HG03139 (cell line): ENCODE results near the gene ZC2HC1C.
"Not testable (repeated sequence)": the region's sequence is repeated elsewhere in the genome, so short reads cannot be mapped to it uniquely, and the experiment has no call there.

Experiments
- ATAC-seq: cut with Tn5 transposase; IDR thresholded peaks from one replicate; pipeline ENCODE4 v1.9.1; 2021; ENCODE audit not compliant: unreplicated experiment

ZC2HC1C gene

DNA sequence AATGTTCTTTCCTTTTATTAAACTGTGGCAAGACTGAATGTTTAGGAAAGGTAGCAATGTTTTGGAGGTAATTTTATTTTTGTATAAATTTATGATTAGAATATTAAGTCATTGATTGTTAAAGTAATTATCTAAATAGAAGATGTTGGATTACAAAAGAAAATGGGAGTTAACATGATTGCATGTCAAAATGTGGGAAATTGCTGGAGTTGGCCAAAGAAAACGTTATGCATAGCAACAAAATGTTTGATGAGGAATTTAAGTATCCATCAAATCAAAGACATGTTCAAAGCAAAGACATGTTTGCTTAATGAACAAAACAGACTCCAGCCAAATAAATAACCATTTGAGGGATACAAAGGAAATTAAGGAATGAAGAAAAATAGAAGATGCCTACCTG lies 15.0 kb upstream of the ZC2HC1C start:
- no peak for ATAC-seq

DNA sequence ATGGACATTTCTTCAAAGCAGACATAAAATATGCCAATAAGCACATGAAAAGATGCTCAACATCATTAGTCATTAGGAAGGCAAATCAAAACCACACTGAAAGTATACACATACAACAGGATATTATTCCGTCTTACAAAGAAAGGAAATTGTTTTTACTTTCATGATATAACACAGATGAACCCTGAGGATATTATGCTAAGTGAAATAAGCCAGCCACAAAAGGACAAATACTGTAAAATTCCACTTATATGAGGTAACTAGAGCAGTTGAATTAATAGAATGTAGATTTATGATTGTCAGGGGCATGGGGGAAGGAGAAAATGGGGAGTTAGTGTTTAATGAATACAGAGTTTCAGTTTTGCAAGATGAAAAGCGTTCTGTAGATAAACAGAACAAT lies 9.8 kb upstream of the ZC2HC1C start:
- no peak for ATAC-seq

DNA sequence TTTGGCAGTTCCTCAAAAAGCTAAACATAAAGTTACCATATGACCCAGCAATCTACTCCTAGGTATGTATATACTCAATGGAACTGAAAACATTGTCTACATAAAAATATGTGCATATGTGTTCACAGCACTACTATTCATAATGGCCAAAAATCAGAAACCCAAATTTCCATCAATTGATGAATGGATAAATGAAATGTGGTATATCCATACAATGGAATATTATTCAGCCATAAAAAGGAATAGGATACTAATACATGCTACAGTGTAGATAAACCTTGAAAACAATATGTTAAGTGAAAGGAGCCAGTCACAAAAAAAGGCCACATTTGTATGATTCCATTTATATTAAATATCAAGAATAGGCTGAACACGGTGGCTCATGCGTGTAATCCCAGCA lies 9.0 kb upstream of the ZC2HC1C start:
- no peak for ATAC-seq

DNA sequence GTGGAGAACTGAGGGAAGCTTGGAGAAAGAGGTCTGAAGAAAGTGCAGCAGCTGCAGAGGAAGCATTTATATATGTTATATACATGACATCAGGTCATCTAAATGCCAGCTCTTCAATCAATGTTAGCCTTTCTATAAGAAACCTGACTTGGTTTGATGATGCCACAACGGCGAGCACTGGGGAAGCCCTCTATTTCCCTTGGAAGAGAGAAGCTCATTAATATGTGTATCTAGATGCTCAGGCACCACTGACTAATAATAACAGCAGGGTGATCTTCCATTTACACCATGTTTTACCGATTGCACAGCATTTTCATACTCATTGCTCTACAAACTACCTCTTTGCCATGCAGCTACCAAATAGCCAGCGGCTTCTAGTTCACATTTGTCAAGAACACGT lies 6.4 kb upstream of the ZC2HC1C start:
- ATAC-seq = no peak

DNA sequence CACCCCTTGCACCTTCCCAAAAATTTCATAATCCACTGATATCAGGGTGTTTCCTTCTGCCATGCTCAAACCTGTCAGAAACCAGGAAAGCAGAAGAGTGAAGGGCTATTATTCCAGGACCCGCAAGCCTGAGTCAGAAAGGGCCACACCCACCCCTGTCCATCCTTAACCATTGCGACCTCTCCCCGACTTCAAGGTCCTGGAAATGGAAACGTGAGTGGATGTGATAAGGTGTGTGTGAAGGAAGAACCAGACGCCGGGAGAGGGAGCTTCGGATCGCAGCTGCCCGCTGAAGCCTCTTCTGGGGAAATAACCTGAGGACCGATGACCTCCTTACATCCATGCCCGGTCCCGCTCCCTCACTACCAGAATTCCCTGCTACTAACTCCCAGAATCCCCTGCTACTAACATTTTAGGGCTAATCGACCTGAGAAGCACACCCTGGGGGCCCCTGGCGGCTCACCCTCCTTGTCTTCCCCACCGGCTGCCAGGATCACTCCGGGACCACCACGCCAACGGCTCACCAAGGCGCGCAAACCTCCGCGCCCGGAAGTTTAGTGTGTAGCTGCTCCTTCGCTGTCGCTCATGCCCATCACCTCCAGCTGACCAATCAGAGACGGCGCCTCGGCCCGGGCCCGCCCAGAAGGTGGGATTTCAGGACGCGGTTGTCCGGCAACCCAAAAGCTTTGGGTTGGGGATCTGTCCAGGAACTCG lies 5.8 kb upstream of the ZC2HC1C start, which contains the start of gene ACYP1:
TSS of gene ACYP1 (minus strand) at position 534 of the 714 bp plus-strand sequence. CDS start at position 63, 471 bp downstream.
- ATAC-seq = peak; percentile 93

DNA sequence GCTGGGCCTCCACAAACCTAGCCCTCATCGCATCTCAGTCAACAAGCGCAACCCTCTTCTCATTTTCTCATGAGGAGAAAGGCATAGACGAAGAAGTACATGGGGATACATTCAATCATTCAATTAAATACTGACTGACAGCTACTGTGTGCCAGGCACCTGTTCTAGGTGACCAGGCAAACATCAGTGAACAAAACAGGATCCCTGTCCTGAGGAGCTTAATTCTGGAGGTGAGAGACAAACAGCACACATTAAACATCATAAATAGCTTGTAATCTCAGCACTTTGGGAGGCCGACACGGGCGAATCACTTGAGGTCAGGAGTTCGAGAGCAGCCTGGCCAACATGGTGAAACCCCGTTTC lies 5.3 kb upstream of the ZC2HC1C start:
- ATAC-seq = no peak

DNA sequence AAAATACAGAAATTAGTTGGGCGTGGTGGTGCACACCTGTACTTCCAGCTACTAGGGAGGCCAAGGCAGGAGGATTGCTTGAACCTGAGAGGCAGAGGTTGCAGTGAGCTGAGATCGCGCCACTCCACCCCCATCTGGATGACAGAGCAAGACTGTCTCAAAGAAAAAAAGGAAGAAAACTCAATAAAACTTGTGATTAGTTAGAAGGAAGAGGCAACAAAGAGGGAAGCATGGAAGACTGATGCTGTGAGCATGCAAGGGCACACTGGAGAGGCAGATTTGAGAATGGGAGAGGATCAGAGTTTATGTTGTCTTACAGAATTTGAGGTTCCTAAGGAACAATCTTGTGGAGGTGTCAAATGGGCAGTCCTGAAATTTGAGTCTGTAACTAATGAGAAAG lies 2.8 kb upstream of the ZC2HC1C start:
- ATAC-seq = no peak

DNA sequence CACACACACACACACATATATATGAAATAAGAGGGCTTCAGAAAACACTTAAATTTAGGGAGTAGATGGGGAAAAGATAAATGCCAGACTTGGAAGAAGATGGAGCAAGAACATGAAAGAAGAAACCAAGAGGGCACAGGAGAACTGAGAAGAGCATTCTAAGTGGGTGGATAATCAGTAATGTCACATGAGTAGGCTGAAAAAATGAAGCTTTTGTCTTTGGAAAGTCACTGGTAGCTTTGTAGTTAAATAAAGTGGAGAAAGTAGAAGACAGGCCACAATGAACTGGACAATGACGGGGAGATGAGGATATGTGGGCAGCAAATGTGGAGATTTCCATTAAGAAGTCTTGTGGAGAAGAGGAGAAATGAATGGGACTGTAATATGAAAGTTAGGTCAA lies 2.2 kb upstream of the ZC2HC1C start:
- ATAC-seq = no peak

DNA sequence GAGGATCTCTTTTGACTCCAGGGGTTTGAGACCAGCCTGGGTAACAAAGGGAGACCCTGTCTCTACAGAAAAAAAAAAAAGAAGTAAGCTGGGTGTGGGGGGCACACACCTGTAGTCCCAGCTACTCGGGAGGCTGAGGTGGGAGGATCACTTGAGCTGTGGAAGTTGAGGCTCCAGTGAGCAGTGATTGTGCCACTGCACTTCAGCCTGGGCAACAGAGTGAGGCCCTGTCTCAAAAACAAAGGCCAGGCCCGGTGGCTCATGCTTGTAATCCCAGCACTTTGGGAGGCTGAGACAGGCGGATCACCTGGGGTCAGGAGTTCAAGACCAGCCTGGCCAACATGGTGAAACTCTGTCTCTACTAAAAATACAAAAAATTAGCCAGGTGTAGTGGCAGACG lies 1.7 kb upstream of the ZC2HC1C start:
- ATAC-seq = not testable (repeated sequence)

DNA sequence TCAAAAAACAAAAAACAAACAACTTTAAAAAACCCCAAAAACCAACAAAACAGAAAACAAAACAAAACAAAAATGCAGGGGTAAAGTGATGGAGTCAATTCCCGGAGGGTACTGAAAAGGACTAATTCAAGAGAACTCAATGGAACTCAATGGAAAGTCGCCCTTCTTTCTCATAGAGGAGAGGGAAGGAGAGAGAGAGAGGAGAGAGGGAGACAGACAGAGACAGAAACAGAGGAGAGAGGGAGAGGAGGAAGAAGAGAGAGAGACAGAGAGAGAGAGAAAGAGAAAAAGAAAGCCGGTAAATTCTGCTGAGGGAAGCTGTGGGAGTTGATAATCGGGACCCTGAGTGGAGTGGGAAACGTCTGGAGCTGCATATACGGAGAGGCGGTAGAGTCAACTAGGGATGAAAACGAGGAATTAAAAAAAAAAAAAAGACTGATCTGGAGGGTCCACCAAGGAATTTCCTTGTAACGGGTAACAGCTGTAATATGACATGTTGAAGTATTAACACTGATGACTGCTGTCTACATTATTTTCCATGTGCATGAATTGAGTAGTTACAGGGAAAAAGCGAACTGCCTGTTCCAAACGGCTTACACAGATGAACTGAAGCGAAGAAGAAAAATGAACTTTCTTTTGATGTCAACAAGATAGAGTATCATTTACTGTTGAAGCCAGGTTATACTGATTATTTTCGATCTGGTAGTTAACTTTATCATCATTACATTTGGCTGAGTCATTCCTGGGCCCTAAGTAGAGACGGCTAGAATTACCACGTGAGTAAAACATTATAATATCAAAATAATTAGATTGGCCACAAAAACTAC lies 934 bp upstream of the ZC2HC1C start:
- ATAC-seq = no peak

DNA sequence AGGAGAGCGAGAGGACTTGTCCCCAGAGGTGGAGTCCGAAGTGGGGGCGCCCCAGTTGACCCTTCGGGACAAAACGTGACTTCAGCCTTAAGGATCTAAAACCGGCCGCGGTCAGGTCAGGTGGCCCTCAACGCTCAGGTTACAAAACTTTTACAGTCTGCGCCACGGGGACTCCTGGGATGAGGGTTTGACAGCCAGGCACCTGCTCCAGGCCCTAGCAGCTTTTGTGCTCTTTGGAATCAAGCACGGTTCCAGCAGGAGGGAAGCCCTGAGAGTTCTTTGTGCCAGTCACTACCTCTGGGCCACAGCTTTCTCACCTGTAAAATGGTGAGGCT lies 337 bp downstream of the ZC2HC1C start:
- no peak for ATAC-seq

DNA sequence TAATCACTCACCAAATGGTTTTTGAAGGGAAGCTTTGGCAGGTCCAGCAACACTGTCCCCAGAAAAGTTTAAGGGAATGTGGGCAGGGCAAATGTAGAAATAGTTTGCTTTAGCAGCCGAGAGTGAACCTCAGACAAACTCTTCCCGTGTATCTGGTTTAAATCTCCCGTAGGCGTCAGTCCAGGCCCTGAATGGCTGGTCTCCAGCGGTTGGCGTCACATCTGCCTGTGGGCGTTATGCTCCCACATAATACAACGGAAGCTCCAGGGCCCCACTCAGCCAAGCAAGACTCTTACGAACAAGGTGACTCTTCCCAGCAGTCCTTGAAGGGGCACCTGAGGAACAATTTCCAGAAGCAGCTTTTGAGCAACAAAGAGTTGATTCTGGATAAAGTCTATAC lies 942 bp downstream of the ZC2HC1C start:
- ATAC-seq = no peak

DNA sequence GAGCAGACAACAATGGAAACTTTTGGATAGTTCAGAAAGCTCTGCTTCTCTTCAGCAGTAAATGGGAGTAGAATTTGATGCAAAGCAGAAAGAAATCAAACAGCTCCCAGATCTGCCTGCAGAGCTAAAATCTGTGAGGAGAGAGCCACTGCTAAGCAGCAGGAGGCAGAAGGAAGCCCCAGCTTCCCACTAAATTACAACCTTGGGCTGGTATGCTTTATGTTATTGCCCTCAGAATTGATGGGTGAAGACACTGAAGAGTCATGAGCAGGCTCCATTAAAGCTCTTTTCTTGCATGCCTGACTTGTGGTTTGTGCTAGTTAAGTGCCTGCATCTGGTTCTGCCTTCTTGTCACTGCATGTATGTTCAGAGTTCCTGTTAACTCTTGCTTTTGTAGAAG lies 8.4 kb downstream of the ZC2HC1C start:
- ATAC-seq = no peak

DNA sequence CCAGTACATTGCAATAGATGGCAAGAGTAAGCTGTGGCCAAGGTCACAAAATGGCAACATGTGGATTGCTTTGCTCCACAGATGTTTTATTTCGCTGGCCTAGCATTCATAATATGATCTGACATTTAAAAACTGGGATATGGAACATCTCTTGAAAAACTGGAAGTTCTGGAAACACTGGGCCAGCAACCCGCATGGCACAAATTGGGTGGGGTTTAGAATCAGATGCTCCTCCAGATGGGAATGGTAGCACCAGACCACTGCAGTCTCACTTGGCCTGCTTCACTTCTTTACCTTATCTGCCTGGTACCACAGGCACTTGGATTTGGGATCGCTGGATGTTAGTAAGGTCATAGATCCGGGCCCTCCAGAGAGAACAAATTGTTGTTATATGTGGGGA lies 10.1 kb downstream of the ZC2HC1C start:
- no peak for ATAC-seq

DNA sequence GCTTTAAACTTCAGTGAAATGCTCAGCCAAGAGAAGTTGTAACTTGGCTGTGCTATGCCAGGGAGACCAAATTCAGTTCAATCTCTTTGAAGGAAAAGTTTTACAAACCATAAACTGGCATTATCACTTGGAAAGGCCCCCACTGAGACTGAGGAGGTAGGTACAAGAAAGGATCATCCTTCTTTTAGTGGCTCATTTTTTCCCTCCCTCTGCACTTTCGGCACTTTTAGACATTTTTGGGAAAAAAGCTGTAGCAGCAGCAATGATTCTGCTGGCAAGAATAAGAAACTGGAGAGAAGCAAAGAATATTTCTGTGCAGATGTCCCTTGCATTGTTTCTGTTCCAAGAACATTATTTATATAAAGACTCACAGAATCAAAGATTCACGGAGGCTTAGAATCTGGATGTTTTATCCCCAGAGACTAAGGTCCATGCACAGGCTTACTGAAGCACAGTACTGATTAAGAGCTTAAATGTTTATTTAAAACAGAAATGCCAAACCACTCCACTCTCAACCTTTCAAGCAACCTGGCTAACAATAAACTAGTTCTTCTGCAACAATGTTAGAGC lies 12.3 kb downstream of the ZC2HC1C start:
- ATAC-seq = no peak

DNA sequence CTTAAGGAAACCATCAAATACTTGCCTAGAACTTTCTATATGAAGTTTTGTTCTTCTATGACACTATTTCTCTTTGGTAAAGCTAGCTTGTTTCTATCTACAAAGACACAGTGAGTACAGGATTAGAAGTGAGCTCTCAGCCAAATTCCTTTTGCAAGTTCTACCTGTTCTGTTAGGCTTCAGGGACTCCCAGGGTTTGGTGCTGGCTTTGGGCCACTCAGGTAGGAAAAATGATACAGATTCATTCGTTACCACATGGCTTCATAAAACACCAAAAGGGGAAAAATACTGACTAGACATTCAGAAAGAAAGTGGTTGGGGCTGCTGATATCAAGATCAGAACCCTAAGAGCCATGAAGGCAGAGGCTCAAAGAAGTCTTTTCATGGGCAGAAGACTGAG lies 13.8 kb downstream of the ZC2HC1C start:
- no peak for ATAC-seq

DNA sequence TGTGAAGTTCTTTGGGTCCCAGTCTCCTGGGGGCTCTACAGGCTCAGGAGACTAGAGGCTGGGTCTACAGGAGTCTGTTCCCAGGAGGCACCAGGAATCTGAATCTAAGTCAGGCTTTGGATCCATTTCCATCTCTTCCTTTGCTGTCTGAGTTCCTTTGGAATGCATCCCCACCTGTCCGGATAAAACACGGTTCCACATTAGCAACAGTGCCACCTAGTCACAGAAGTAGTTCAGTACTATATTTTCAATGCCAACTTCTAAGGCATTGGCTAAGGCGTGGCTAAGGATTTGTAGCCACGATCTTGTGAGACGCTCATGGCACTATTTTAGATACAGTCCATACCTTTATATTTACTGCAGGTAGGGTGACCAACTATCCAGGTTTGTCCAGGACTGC lies 15.1 kb downstream of the ZC2HC1C start:
- ATAC-seq = no peak

DNA sequence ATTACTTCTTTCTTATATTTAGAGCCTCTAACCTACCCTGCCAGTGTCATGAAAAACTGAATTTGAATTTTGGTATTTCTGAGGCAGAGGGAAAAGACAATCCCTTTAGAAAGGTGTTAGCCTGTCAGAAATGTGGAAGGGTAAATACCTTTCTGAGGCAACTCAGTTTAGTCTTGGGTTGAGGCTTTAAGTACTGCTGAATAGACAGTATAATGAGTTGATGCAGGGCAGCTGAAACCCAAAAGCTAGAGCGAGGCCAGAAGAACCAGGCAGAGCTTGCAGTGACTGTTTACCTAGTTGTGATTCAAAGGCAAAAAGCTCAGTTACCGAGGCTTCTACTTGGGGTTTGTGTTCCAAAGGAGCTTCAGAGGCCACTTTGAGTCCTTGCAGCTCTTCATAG lies 18.7 kb downstream of the ZC2HC1C start:
- no peak for ATAC-seq

DNA sequence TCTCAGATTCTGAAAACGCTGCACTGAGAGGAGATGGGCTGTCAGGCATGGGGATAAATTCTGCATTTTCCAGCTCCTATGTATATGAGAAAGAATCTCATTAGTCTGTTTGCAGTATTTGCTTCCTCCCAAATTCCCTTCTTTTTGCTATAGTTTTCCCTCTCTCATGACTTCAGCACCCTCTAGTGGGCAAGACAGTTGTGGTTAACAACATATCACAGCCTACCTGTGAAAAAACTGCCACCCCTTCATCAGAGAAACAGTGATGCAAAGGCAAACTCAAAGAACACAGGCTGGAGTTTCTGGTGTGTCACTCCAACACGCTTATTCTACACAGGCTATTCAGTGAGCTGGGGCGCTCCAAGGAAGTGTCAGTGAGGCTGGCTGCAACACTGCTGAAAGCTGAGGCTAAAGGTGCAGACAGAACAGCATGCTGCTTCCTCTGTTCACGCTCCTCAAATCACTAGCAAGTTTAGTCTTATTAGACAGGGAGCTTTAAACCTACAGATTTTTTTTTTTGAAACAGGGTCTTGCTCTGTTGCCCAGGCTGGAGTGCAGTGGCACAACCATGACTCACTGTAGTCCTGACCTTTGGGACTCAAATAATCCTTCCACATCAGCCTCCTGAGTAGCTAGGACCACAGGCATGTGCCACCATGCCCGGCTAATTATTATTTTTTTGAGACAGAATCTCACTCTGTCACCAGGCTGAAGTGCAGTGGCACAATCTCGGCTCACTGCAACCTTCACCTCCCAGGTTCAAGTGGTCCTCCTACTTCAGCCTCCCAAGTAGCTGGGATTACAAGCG lies 19.3 kb downstream of the ZC2HC1C start:
- no peak for ATAC-seq

DNA sequence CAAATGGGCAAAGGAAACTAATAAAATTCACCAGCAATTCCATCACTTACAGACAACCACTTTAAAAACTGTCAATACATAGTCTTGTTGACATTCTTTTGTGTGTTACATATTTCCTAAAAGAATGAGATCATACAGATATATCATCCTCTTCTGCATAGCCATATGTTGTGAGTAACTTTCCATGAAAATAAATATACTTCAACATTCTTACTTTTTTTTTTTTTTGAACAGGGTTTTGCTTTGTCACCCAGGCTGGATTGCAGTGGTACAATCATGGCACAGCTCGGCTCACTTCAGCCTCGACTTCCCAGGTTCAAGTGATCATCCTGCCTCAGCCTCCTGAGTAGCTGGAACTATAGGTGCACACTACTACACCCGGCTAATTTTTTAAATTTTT lies 20.9 kb downstream of the ZC2HC1C start:
- no peak for ATAC-seq

DNA sequence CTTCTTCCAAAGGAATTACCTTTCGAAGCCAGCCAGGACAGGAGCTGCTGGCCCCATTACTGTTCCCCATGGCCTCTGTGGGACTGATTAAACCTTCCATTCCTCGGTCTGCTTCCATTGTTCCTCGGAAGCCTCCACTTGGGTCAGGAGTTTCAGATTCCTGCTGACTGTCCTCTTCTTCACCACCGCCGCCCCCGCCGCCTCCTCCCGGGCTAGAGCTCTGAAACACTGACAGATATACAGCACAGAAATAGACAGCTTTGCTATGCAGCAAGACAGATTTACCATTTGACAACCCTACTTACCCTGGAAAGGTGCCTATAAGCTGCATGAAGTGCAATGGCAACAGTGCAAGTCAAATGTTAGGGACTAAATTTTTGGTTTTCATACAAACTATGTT lies 21.8 kb downstream of the ZC2HC1C start:
- no peak for ATAC-seq

DNA sequence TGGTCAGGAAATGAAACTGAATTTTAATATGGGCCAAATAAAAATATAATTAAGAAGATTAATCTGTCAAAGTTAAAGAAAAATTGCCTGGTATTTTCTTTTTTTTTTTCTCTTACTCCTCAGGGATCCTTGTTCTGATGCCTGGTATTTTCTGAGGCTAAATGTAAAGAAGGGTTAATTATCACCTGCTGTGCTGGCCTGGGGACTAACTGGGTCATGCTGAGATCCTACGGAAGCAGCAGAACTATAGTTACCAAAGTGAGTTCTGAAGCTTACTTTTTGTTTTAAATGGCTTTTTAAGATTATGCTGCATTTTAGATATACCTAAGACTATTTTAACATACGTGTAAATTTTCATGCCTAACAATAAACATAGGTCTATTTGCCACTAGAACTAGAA lies 23.3 kb downstream of the ZC2HC1C start:
- ATAC-seq = no peak
